HepG2 (cell line): Measurements from ENCODE around the gene WDR93. TPM values are rescaled to one million over a fixed set of nuclear protein-coding genes. Genes with fewer than 3 reads are reported as not detected.

Source experiments
- ARNT ChIP-seq: fragments of 450-650 bp; IDR thresholded peaks from 2 replicates; pipeline ENCODE4 v1.6.1; 2017
- BRCA1 ChIP-seq: sonication (generic); formaldehyde crosslinking; IDR thresholded peaks from 2 replicates; pipeline ENCODE4 v1.4.0; 2020; ENCODE audit warnings: missing genetic modification reagents
- BRF2 ChIP-seq: sonication (generic); formaldehyde crosslinking; IDR thresholded peaks from 2 replicates; pipeline ENCODE4 v1.8.1; 2022; ENCODE audit warnings: mild to moderate bottlenecking, missing genetic modification reagents
- CEBPB ChIP-seq: IDR thresholded peaks from 2 replicates; pipeline ENCODE4 v1.6.1; 2011; ENCODE audit warnings: low read depth, low read length, improper control_type of control experiment, borderline replicate concordance
- IRF1 ChIP-seq: sonication (generic); formaldehyde crosslinking; IDR thresholded peaks from 2 replicates; pipeline ENCODE4 v1.4.0; 2020; ENCODE audit warnings: low read depth, mild to moderate bottlenecking, missing genetic modification reagents
- IRF2 ChIP-seq: IDR thresholded peaks from 2 replicates; pipeline ENCODE4 v1.6.1; 2018; ENCODE audit warnings: missing genetic modification reagents, missing compliant biosample characterization
- MLLT10 ChIP-seq: sonication (generic); formaldehyde crosslinking; IDR thresholded peaks from 2 replicates; pipeline ENCODE4 v1.4.0; 2020; ENCODE audit warnings: missing genetic modification reagents
- MLXIP ChIP-seq: sonication (generic); formaldehyde crosslinking; IDR thresholded peaks from 2 replicates; pipeline ENCODE4 v1.9.0; 2021; ENCODE audit warnings: missing genetic modification reagents, borderline replicate concordance
- NCOA2 ChIP-seq: sonication (generic); formaldehyde crosslinking; IDR thresholded peaks from 2 replicates; pipeline ENCODE4 v1.8.0; 2022; ENCODE audit warnings: inconsistent platforms
- PAWR ChIP-seq: sonication (generic); formaldehyde crosslinking; IDR thresholded peaks from 2 replicates; pipeline ENCODE4 v1.4.0; 2020; ENCODE audit warnings: missing genetic modification reagents, mild to moderate bottlenecking, borderline replicate concordance
- RBM39 ChIP-seq: fragments of 200-400 bp; formaldehyde crosslinking; IDR thresholded peaks from one replicate; pipeline ENCODE4 v1.6.1; 2018; ENCODE audit warnings: antibody characterized with exemption, mild to moderate bottlenecking, low read depth, low read length; ENCODE audit not compliant: poor library complexity, severe bottlenecking
- RXRA ChIP-seq: sonication (generic); formaldehyde crosslinking; IDR thresholded peaks from 2 replicates; pipeline ENCODE4 v1.5.1; 2020; ENCODE audit warnings: missing genetic modification reagents
- SCMH1 ChIP-seq: sonication (generic); formaldehyde crosslinking; IDR thresholded peaks from 2 replicates; pipeline ENCODE4 v1.9.0; 2021; ENCODE audit warnings: missing genetic modification reagents, mild to moderate bottlenecking, borderline replicate concordance
- SOX6 ChIP-seq, 2 experiments: fragments of 450-650 bp in 1 of 2; sonication (generic) in 1 of 2; formaldehyde crosslinking in 1 of 2; IDR thresholded peaks; 2 replicates each; pipeline versions ENCODE4 v1.4.0 to v1.6.1; 2017 to 2020; ENCODE audit warnings: antibody characterized with exemption in 1 of 2, mild to moderate bottlenecking in 1 of 2, missing genetic modification reagents in 1 of 2
- ZNF10 ChIP-seq: sonication (generic); formaldehyde crosslinking; IDR thresholded peaks from 2 replicates; pipeline ENCODE4 v1.4.0; 2020; ENCODE audit warnings: mild to moderate bottlenecking, low read depth, missing genetic modification reagents, borderline replicate concordance
- ZNF235 ChIP-seq: sonication (generic); formaldehyde crosslinking; IDR thresholded peaks from 2 replicates; pipeline ENCODE4 v1.8.1; 2023; ENCODE audit warnings: mild to moderate bottlenecking, missing genetic modification reagents, borderline replicate concordance
- ZNF589 ChIP-seq: sonication (generic); formaldehyde crosslinking; conservative IDR thresholded peaks from 2 replicates; pipeline ENCODE4 v1.8.0; 2022; ENCODE audit warnings: mild to moderate bottlenecking, moderate library complexity, missing genetic modification reagents
- ZNF788 ChIP-seq: sonication (generic); formaldehyde crosslinking; IDR thresholded peaks from 2 replicates; pipeline ENCODE4 v1.5.0; 2020; ENCODE audit warnings: mild to moderate bottlenecking, missing genetic modification reagents, borderline replicate concordance
- ZNF792 ChIP-seq: IDR thresholded peaks from 2 replicates; pipeline ENCODE4 v1.6.1; 2016
- polyA plus RNA-seq, 8 experiments: library from polyadenylated mRNA; depleted of rRNA in 3 of 8; stranded (reverse) in 7 of 8; unstranded in 1 of 8; fragments of >200 nt; fragmentation: Illumina TruSeq in 4 of 8; extraction: Trizol in 4 of 8; gene quantifications; 2 replicates each; pipeline versions ENCODE4 v1.2.1 to v1.2.3, GENCODE V29; 2011 to 2016; ENCODE audit warnings: low read depth in 4 of 8, missing spikeins in 1 of 8, mixed read lengths in 1 of 8; ENCODE audit not compliant: insufficient read depth in 1 of 8
- total RNA-seq, 5 experiments: library from RNA; depleted of rRNA; stranded (reverse); fragments of >200 nt; fragmentation: Illumina TruSeq; extraction: Trizol; gene quantifications; 2 replicates each; pipeline ENCODE4 v1.2.3, GENCODE V29; 2016; ENCODE audit warnings: low read depth in 1 of 5
- TF ChIP-seq, protein P1 (sequence below): sonication (generic); formaldehyde crosslinking; IDR thresholded peaks from 2 replicates; pipeline ENCODE4 v1.4.0; 2020; ENCODE audit warnings: missing genetic modification reagents
- TF ChIP-seq, protein P2 (sequence below): sonication (generic); formaldehyde crosslinking; IDR thresholded peaks from 2 replicates; pipeline ENCODE4 v1.8.1; 2023; ENCODE audit warnings: mild to moderate bottlenecking, inconsistent platforms, moderate library complexity, missing genetic modification reagents, borderline replicate concordance

WDR93 gene
- total and polyA plus RNA-seq, 2 of the 13 experiments (the other 11 are each of a cell fraction or from before 2014, with no cell fraction given): 0.07 TPM; not detected in 1

GRCh38 chr15:89690276-89691218, at the start of gene WDR93, which contains the start of gene PEX11A (continued):
- TF ChIP-seq ARNT: no peak
- TF ChIP-seq ZNF788 (CRISPR knock-in tag): peak; percentile 81
- no peak for TF ChIP-seq ZNF10
- no peak for TF ChIP-seq CEBPB
- TF ChIP-seq, protein P1, sequence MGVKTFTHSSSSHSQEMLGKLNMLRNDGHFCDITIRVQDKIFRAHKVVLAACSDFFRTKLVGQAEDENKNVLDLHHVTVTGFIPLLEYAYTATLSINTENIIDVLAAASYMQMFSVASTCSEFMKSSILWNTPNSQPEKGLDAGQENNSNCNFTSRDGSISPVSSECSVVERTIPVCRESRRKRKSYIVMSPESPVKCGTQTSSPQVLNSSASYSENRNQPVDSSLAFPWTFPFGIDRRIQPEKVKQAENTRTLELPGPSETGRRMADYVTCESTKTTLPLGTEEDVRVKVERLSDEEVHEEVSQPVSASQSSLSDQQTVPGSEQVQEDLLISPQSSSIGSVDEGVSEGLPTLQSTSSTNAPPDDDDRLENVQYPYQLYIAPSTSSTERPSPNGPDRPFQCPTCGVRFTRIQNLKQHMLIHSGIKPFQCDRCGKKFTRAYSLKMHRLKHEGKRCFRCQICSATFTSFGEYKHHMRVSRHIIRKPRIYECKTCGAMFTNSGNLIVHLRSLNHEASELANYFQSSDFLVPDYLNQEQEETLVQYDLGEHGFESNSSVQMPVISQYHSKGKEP: no peak
- TF ChIP-seq, protein P2, sequence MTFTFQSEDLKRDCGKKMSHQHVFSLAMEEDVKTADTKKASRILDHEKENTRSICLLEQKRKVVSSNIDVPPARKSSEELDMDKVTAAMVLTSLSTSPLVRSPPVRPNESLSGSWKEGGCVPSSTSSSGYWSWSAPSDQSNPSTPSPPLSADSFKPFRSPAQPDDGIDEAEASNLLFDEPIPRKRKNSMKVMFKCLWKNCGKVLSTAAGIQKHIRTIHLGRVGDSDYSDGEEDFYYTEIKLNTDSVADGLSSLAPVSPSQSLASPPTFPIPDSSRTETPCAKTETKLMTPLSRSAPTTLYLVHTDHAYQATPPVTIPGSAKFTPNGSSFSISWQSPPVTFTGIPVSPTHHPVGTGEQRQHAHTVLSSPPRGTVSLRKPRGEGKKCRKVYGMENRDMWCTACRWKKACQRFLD (CRISPR knock-in tag): no peak
- TF ChIP-seq ZNF235 (CRISPR knock-in tag): peak; percentile 40; the same call in 1 of the 2 replicates
- TF ChIP-seq PAWR: no peak
- no peak for TF ChIP-seq MLLT10
- TF ChIP-seq IRF1 (CRISPR knock-in tag): no peak
- no peak for TF ChIP-seq ZNF792
- TF ChIP-seq RXRA (CRISPR knock-in tag): peak; percentile 65; the same call in 1 of the 2 replicates
- TF ChIP-seq IRF2 (CRISPR knock-in tag): peak; percentile 26; the same call in 1 of the 2 replicates
- no peak for TF ChIP-seq BRF2
- peak; percentile 22; the same call in 1 of the 2 replicates for TF ChIP-seq NCOA2
- TF ChIP-seq MLXIP: peak; percentile 38; the same call in 1 of the 2 replicates
- no peak for TF ChIP-seq SCMH1 (CRISPR knock-in tag)
- no peak; the same call in 1 of the 2 replicates for TF ChIP-seq BRCA1 (CRISPR knock-in tag)
- TF ChIP-seq SOX6 (IDR thresholded peaks at IDR 0.05): no peak
- no peak; the same call in 1 of the 2 replicates for TF ChIP-seq SOX6 (CRISPR knock-in tag; IDR thresholded peaks at IDR 0.05)
- TF ChIP-seq RBM39: peak; percentile 46
- no peak for TF ChIP-seq ZNF589 (CRISPR knock-in tag)
